Mammary epithelial cell (primary cell): ENCODE results near the gene YPEL5.
"Not testable (repeated sequence)": the region's sequence is repeated elsewhere in the genome, so short reads cannot be mapped to it uniquely, and the experiment has no call there.

Experiments used
- CTCF ChIP-seq, 2 donors: IDR thresholded peaks in 1 of 2; conservative IDR thresholded peaks in 1 of 2; 2 replicates each; pipeline ENCODE4 v1.5.1; 2011 to 2012; ENCODE audit warnings: inconsistent platforms in 2 of 2, low read length in 2 of 2, mild to moderate bottlenecking in 2 of 2, control low read depth in 1 of 2, low read depth in 1 of 2; ENCODE audit not compliant: insufficient read depth in 1 of 2; ENCODE audit errors: extremely low read depth in 1 of 2
- EZH2 ChIP-seq: IDR thresholded peaks from 2 replicates; pipeline ENCODE4 v1.6.1; 2012; ENCODE audit warnings: low read length, inconsistent platforms, borderline replicate concordance

DNA sequence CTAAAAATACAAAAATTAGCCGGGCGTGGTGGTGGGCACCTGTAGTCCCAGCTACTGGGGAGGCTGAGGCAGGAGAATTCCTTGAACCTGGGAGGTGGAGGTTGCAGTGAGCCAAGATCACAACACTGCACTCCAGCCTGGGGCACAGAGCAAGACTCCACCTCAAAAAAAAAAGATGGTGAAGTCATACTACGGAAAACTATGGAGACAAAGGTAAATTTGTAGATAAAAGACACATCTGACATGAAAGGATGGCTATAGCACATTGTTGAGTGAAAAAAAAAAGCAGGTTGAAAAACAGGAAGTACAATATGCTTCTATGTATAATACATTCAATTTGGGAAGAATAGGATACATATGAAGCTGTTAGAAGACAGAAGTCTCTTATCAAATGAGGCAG is 1.9 kb upstream of the YPEL5 start:
- not testable (repeated sequence) for TF ChIP-seq CTCF (conservative IDR thresholded peaks at IDR 0.05 in 1 of 2, IDR thresholded peaks at IDR 0.05 in 1 of 2; ENCODE audit: extremely low read depth in 1 of 2, insufficient read depth in 1 of 2, low read depth in 1 of 2, low read length in 2 of 2); EZH2
